WI38 (cell line): Measurements from ENCODE around the gene RRBP1.
A peak's percentile ranks its signal among the peaks of the same experiment; 100 is the strongest.

Experiments used
- H3K4me3 ChIP-seq: 2 replicates; pipeline ENCODE4 v1.5.1; 2011; ENCODE audit warnings: low read depth, mild to moderate bottlenecking, control low read depth, low read length
- TF ChIP-seq, protein P1 (sequence below): IDR thresholded peaks from 2 replicates; pipeline ENCODE4 v1.5.1; 2012; ENCODE audit warnings: low read depth, mild to moderate bottlenecking, control low read depth, low read length

The RRBP1 gene

DNA sequence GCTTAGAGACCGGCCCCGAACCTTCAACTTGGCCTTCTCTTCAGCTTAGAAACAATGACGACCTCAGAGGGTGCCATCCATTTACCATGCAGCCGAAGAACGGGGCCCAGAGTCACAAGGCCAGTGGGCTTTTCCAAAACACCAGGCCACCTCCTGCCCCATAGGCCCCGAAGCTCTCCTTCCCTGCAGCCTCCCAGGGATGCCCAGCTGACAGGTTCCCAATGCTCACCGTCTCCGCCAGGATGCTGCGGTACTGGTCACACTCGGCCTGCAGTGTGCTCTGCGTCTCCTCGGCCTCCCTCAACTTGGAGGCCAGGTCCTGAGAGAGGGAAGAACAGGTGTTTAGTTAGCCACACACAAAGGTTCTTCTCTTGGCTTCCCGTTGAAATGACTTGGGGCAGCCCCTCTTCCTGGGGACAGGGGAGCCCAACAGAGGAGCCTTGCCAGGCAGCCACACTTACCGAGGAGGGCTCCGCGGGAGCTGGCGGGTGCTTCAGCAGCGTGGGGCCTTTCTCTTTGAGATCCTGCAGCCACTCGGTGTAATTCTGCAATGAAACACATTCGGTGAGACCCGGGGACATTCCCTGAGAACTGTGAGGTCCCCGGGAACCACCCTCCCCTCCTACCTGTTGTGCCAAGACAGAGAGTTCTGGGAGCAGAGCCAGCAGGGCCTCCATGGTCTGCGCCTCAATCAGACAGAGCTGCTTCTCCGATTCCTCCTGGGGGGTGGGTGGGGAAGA is 60.6 kb downstream of the RRBP1 start:
- TF ChIP-seq, protein P1, sequence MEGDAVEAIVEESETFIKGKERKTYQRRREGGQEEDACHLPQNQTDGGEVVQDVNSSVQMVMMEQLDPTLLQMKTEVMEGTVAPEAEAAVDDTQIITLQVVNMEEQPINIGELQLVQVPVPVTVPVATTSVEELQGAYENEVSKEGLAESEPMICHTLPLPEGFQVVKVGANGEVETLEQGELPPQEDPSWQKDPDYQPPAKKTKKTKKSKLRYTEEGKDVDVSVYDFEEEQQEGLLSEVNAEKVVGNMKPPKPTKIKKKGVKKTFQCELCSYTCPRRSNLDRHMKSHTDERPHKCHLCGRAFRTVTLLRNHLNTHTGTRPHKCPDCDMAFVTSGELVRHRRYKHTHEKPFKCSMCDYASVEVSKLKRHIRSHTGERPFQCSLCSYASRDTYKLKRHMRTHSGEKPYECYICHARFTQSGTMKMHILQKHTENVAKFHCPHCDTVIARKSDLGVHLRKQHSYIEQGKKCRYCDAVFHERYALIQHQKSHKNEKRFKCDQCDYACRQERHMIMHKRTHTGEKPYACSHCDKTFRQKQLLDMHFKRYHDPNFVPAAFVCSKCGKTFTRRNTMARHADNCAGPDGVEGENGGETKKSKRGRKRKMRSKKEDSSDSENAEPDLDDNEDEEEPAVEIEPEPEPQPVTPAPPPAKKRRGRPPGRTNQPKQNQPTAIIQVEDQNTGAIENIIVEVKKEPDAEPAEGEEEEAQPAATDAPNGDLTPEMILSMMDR: no peak
- no peak overlapping the region for H3K4me3 ChIP-seq

DNA sequence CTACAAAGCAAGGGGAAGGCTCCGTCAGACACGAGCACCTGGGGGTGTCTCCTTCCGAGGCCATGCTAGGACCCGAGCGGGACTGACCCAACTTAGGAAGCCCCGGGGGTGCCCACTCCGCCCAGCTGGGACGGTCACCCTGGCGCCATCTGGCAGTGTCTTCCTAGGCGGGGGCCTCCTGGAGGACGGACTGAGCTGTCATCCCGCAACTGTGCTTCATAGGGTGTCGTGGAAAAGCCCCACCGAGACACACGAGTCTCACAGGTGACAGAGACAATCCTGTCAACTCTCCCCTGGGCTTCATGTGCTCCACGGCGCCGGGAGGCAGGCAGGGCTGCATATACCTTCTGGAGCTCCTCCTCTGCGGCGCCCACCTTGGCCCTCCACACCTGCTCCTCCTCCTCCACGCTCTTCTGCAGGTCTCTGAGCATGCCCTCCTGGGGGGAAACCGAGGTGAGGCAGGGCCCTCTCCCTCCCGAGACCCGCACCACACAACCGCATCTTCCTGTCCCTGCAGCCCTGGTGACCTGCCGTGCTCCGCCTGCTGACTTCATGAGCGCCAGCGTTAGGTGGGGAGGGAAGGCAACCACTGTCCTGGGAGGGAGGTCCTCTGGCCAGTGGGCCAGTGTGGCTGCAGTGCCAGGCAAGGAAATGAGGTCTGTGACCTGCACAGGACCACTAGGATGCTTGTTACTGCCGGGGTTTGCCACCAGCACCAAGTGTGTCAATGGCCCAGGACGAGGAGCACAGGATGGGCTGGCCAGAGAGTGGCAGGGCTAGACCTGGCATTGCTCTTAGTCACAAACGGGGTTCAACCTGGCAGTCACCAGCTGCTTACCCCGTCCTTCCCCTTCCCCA is 61.4 kb downstream of the RRBP1 start:
- no peak overlapping the region for H3K4me3 ChIP-seq
- TF ChIP-seq, protein P1: no peak

DNA sequence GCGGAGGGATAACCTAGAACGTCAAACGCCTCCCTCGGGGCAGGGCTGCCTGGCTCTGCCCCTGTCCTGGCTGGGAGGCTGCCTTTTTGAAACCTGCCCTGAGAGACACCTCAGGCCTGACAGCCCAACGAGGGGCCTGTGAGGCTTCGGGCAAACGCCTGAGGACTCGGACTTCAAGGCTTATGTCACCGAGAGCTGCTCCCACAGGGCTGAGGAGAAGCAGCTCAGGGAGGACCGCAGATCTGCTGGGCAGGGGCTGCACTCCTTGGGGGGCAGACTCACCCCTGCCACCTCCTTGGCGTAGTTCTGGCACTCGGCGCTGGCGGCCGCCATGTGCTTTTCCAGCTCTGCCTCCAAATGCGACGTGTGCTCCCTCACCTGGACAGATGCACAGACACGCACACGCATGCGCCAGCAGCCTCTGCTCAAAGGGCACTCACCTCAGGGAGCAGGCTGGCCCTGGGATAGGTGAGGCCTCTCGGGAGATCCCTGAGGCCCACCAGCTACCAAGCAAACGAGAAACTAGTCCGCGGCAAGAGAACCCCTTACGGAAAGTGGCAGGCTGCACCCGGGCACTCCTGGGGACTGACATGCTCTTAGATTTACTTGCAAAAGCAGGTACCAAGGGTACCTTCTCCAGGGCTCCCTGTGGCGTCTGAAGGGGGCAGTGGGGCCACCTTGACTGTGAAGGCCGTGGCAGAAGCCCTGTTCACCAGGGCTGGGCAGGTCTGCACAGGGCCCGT is 62.5 kb downstream of the RRBP1 start:
- no peak overlapping the region for H3K4me3 ChIP-seq
- TF ChIP-seq, protein P1: no peak

DNA sequence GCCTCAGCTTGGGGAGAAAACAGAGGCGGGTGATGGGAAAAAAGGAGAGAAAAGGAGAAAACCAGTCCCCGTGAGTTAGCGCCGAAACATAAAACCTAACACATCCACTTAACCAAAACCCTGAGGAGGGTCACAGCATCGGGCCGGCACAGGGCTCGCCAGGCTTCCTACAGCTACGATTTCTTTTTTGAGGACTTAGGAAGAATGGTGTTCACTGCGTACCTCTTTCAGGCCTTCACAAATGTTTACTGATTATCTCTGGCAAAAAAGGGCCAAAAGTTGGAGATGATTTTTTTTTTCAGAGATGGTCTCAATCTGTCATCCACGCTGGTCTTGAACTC is 63.4 kb downstream of the RRBP1 start:
- H3K4me3 ChIP-seq: no peak overlapping the region
- TF ChIP-seq, protein P1: no peak

DNA sequence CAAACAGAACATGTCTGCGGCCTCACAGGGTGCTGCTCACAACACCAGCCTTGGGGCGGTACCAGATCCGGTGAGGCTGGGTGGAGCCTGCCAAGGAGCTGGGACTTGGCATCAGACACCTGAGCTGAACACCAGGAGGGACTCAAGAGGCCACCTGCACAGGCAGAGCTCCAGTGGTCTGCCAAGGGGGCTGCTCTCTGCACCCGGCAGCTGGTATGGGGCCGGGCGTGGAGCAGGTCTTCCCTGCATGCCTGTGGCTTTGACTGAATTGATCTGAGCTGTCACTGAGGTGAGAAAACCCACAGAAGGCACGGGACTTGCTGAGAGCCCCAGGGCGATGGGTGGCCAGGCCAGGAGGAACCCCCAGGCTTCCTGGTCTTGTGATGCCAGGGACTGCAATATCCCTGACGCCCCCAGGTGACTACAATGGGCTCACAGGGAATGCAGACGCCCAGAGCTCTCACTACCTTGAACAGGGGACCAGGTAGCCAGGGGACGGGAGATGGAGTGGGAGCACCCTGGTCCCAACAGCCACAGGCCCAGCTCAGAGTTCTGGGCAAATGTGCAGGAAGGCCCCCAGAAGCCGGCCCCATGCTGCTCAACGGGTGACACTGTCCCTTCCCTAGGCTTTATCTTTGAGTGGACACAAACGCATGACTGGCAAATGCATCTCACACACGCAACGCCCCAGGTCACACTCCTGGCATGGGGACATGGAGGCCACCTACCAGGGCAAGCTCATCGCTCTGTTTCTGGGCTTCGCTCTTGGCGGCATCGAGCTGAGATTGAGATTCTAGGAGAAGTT is 64.0 kb downstream of the RRBP1 start:
- H3K4me3 ChIP-seq: no peak overlapping the region
- TF ChIP-seq, protein P1: no peak

DNA sequence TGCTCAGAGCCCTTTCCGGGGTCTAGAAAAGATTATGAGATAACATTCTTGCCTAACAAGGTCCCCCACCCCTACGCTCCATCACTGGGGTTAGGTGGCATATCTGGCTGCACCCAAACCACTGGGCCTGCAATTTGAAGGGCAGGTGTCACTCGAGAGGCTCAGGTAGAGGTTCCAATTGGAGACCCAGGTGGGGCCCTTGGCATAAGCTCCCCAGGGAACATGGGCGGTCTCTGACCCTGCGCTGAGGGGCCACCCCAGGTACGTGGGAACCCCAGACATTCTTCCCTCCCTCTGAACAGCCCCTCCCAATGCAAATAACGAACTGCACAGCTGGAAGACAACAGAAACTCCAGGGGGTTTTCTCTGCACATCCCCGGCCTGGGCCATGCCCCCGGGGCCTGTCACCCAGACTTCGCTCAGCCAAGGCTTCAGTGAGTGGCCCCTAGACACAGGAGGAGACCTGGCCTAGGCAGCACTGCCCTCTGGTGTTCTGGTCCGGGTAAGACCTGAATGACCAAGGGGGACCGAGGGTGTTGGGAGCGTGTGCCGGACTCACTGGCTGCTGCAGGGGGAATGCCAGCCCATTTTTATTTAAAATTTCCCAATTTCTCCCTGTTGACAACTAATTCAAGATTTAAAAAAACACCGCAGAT is 64.7 kb downstream of the RRBP1 start:
- TF ChIP-seq, protein P1: peak; percentile 47
- H3K4me3 ChIP-seq: no peak overlapping the region
